Non-pigmented ciliary epithelial cell (primary cell): Measurements from ENCODE around the gene TNS3.

Experiments
- DNase-seq: peaks from one replicate; pipeline ENCODE4 v3.0.0-alpha.2; 2010; ENCODE audit warnings: low read depth

TNS3 gene

DNA sequence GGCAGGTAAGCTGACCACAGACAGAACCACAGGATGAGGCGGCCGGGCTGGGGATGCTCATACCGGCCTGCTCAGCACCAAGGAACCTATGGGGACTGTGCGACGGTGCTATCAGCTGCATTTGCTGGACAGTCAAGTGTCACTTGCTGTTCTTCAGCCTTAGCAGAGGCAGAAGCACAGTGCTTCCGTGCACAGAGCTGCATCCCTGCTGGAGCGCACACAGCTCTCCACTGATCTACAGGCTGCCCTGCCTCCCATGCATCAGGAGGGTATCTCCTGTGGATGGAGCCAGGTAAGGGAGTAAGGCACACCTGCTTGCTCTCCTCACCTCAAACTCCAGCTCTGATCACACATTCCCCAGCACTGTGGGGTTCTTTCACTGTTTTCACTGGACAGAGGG is 97.5 kb downstream of the TNS3 start:
- DNase-seq, result no peak

DNA sequence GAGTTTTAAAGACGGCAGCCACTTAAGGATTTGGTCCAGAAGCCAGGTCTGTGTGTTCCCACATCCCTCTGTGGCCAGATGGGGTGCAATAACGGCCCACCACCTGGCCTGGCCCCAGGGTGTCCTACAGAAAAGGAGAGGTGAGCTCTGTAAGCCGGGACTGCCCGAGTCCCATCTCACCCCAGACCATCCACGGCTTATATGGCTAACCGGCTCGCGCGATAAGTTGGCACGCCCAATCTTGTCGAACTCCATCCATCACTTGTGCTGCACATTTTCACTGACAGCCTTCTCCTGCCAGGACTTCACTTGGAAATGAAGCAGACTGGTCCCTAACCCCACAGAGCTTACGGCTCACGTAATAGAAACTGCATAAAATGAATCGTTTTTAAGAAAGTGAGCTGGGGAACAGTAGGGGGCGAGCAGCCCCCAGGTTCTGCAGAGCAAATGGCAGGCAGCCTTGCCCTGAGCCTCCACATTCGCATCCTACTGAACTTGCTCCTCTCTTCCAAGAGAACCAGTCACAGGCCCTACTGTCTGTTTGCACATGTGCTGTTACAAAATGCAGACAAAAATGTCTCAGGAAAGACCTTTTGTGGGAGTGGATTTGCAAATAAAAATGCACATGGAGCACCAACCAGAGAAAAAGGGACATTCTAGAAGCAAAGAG is 98.2 kb downstream of the TNS3 start:
- no peak for DNase-seq

DNA sequence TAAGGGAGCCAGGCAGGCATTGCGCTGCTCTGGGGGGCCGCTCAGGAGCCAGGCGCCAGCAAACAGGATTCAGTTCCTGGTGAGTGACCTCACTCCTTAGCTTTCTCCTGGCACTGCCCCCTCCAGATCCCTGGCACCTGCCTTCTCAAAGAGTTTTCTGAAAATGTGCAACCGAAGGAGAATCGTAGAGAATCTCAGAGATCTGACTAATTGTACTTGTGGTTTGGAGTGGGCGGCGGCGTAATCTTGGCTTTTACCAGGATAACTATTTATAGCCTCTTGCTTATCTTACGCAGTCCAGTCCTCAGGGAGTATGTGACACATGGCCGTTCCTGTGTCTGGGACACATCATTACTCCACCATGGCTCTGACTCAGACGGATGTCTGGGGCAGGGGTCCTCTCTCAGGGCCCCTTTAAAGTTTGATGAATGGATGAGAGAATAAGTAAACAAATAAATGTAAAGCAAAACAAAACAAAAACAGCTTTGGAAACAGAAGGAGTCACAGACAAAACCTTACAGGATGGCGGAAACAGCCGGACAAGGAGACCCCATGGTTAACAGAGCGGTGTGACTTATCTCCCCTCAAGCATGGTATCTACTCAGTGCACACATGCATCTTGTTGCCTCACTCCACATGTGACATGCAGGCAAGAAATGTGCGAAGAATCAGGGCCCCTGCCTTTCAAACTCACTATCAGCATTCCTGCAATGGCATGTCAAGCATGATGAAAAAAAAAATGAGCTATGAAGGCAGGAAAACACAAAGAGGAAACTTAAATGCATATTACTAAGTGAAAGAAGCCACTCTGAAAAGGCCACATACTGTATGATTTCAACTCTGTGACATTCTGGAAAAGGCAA is 99.7 kb downstream of the TNS3 start:
- DNase-seq, result peak; percentile 91

DNA sequence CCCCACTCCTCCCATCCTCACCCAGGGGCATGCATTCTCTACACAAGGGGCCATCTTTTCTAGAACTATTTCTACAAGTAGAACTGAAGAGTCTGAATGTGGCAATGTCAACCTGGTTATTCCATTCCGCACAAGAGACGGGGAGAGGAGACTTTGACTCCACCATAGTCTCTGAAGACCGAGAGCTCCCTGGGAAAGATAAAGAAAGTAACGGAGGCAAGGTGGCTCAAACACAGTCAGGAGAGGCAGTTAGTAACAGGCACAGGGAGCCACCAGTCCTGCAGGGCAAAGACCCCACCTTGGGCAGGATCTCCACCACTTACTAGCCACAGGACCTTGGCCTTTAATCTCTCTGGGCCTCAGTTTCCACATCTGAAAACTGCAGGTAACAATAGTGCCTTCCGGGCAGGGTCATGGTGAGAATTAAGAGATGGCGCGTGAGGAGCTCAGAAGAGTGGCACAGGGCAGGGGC is 100.3 kb downstream of the TNS3 start:
- DNase-seq, result no peak

DNA sequence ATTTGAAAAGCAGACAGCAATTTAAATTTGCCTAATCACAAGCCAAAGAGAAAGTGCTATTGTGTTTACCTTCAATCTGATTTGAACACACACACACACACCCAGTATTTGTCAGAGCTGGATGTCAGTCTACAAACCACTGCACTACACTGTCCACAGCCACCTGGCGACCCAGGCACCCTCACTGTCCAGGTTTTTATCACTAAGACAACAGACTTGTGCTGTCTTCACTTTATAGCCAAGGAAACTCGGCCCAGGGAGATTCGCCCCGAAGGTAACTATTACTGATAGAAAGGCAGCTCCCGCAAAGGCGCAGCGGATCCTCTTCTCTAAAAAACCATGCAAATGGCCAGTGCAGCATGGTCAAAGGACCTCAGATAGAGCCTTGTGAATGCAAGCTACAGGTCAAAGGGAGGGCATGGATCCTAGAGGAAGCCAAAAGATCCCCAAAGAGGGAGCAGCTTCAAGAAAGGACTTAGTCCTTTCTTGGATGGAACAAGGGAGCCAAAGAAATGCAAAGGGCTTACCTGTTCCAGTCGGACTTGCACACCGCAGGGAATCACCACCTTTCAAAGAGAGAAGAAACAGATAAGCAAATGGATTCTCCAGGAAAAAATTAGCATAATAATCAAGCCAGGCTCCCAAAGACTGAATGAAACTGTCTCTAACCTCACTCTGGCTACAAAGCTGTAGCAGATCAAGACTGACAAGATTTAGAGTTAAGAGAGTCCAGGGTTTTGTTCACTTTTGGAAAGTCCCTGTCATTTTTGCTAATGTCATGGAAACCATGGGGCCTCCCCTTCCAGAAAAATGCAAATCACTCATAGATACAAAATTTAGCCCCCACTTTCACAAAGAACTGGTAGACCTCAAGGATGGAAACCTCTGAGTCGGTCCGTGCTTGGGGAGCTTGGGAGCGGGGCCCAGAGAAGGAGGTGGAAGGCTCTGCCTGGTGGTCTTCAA is 101.1 kb downstream of the TNS3 start:
- no peak for DNase-seq

DNA sequence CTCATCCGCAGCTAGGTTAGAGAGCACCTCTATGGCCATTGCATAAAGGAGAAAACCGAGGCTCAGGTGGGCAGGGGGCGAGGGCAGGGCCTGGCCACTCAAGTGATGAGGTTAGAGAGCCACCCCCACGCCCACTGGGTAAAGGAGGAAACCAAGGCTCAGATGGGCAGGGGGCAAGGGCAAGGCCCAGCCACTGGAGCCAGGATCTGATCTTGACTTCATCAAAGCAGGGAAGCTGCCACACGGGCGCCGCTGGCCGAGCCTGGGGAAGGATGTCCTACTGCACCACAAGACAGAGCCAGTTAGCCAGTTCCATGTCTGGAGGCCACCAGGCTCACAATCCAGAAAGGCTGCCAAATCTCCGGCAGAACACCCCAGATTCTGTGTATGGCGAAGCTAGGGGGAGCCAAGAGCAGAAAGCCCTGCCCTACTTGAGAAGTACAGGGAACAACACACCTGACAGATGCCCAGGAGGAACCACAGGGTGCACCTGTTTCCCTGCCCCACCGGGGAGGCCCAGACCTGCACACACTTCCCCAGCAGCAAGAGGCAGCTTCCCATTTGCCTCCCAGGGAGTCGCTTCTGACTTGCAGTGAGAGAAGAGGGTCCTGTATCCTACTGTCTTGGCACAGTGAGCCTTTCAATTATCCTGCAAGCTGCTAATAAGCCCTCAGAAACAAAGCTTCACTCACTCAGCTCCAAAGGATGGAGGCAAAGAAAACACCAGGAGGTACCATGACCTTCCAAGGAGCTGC is 101.9 kb downstream of the TNS3 start:
- DNase-seq, result no peak

DNA sequence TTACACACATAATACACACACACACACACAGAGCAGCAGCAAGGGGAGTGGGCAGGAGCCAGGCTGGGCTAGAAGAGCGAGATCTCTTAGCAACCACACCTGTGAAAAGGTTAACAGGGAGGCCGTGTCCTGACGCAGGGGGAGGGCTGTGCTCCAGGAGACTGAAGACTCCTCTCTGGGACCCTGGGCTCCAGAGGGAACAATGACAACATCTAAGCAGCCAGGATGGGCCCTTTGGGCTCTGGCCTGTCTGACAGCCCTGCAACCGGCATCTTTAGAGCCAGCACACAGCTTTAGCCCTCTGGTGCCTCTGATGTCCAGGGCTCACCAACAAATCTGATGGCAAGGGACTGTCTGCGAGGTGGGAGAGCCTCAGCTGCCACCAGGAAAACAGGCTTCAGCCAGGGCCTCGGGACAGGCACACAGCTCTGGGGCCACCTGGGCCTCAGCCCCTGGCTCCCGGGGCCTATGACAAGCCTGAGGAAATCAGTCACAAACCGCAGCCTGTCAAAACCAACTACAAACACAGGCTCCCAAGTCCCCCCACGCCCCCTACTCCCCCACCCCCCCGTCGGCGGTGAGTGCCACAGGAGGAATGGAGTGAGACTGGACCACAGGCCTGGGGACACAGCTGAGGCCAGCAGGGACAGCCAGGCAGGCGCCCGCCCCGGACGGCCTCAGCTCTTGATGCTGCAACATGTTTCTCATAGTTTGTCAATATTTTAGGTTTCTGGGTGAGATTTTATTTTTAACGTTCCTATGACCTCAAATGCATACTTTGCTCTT is 102.8 kb downstream of the TNS3 start:
- no peak for DNase-seq

DNA sequence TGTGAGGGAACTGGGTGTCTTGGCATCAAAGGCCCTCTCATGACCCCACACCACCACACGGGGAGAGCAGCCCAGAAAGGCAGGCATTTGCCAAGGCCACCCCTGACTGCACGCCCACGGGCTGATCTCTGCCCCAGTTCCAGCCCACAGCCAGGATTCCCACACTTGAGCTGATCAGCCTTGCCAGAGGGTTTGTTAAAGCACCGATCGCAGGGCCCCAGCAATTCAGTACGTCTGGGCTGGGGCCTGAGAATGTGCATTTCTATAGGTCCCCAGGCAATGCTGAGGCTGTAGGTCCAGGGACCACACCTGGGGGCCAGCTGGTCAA is 103.9 kb downstream of the TNS3 start:
- DNase-seq, result no peak

DNA sequence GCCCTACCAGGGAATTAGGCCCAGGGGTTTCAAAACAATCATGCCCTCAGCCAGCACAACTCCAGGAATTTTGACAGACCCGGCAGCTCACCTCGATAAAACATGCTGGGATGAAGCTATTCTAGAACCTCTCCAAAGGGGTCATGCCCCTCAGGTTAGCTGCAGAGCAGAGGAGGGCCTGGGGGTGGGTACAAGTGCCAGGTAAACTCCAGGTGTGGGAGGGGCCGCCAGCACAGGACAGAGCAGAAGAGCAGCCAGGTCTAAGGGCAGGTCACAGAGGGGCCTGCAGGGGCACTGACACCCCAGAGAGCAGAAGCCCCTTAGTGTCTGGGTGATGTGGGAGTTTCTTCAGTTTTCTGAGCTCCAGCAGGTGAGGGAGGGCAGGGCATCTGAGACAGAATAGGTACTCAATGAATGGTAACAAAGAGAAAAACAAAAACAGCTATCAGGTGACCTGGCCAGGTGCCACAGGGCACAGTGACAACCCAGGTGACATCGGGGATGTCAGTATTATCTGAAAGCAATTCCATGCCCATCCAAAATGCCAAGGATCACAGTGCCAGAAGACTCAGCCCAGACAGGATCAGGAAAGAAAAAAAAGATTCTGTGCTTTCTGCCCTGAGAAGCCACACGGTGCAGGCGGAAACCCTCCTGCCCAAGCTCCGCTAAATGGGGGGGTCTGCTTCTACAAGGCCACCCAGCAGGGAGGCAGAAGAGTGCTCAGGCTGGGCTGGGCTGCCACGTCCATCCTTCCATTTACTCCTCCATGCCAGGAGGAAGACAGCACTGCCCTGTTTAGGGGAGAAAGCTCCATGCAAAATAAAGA is 104.5 kb downstream of the TNS3 start:
- DNase-seq, result no peak

DNA sequence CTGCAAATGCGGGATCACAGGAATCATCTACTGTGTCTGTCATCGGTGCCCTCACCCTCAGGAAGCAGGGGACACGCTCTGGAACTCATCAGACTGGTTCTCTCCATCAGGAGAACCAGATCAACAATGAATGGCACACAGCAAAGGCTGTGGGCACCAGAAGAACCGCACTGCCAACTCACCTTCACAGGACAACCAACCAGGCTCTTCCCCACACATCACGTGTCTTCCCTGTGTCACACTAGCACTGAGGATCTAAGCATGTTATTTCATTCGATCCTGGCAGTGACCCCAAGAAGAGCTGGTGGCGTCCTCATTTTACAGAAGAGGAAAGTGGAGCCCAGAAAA is 106.1 kb downstream of the TNS3 start:
- no peak for DNase-seq

DNA sequence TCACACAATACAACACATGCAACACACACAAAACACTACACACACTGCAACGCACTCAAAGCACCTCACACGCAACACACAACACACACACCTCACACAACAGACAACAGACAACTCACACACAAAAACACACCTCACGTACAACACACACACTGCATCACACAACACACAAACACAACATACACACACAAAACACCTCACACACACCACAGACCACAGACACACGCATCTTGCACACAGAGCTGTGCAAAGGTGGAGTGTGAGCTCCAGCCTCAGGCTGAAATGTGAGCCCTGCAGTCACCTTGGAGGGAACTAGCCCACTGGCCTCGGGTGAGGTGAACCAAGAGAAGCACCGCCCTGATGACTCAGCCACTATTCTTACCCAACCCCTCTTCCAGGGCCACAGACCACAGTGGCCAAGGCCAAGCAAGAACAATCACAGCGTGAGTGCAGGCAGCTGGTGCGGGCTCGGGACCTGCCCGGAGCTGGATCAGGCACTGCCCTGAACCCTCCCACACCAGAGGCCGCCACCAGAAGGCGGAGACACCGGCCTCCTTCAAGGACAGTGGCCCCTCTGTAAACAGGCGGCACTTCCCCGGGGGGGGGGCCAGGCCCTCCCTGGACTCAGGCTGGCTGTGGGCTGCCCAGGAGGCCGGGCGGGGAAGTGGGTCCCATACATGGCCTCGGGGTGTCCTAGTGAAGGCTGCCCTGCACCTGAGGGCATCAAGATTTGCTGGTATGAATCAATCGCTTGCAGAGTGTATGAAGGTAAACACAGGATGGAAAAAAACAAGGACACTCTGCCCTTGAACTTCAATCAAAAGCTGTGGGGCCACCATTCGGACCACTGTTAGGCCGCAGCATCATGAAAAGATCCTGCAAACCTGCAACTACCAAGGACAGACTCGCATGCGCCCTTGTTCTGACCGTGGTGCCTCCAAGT is 106.7 kb downstream of the TNS3 start:
- DNase-seq, result peak; percentile 88

DNA sequence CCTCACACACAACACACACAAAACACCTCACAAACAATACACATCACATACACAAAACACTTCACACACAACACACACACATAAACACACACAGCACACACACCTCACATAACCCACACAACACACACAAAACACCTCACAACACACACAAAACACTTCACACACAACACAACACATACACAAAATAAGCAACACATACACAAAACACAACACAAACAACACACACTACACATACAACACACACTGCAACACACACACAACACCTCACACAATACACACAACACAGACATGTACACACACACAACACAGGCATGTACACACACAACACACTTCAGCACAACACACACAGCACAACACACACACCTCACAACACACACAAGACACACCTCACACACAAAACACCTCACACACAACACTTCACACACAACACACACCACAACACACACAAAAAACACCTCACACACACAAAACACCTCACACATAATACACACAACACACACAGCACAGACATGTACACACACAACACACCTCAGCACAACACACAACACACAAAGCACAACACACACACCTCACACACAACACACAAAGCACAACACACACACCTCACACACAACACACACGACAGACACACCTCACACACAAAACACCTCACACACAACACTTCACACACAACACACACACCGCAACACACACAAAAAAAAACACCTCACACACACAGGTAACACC is 107.5 kb downstream of the TNS3 start:
- no peak for DNase-seq

DNA sequence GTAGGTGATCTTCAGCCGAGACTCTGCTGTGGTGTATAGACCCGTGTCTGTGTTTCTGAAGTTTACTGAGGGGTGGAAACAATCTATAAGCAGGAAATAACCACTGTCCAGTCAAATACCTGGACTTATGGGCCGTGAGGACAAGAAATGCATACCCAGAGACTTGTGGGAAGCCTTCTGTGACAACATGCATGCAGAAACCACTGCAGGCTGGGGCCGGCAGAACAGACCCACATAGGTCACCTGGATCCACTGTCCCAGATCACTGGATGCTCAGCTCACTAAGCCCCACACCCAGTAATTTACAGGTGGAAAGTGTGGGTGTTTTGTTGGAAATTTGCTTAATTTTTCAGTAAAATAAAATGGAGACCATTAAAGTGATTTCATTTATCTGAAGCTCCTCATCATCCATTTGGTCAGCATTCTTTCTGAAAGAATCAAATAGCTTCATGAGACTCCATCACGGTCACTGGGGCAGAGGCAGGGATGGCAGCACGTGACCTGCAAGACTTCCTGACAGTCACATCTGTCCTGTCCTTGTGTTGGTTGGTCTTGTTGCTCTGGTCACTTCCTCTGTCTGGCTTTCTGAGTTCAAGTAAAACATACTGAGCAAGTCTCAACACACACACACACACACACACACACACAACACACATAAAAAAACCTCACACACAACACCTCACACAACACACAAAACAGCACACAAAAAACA is 108.3 kb downstream of the TNS3 start:
- DNase-seq, result no peak

DNA sequence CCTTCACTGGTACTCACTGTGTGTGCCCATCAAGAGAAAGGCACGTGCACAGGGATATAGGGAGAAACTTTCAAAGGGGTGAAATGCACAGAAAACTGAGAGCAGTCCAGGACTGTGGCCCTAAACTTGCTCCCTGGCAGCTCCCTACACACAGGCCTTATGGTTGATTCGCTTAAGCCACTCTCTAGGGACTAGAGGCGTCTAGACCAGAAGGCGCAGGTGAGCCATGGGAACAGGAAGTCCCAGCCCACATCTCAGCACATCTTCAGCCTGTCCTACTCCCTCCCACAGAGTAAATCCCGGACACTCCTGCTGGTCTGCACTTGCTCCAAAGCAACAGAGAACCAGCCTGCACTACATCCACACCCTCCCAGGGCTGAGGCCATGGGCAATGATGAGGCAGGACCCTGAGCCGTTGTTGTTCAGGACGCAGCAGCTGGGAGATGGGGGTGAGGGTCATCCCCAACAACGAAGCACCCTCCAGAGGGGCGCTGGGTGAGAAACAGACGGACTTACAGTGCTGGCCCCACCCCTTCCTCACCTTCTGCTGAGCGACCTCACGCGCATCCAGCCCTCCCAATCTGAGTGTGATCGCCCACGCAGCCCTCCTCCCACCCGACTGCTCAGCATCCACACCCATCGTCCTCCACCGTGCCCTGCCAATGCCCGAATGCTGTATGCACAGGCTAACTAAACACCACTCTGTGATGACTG is 109.3 kb downstream of the TNS3 start:
- DNase-seq, result no peak

DNA sequence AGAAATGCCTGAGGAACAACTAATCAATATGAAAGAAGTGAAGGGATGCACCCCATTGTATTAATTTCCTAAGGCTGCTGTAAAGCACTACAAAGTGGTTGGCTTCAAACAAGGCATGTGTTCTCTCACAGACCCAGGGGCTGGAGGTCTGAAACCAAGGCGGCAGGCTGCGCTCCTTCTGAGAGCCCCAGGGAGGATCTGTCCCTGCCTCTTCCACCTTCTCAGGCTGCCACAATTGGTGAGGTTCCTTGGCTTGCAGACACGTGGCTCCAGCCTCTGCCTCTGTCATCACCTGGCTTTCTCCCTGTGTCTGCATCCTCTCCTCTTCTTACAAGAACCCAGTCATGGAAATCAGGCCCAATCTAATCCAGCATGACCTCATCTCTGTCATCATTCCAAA is 110.1 kb downstream of the TNS3 start:
- no peak for DNase-seq

DNA sequence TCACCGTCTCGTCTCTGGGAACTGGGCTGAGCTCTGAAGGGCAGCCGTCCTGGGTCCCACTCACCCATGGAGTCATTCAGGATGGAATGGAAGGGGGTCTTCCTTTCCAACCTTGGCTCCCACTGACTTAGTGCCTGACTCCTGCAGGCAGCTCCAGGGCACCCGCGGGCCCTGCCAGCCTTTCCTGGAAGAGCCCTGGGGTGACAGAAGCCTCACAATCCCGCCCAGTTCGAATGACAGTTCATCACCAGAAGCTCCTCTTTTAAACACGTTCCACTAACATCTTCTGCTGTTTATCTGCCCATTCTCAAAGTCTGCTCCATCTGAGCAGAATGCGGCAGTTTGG is 110.6 kb downstream of the TNS3 start:
- no peak for DNase-seq
